Activated naive CD8-positive, alpha-beta T cell treated with anti-CD3 and anti-CD28 coated beads, Interleukin-2, amount 10 ng/mL, durations not matched to agents 7 days and 5 days (primary cell): Measurements from ENCODE around the gene MUC2. TPM values are rescaled to one million over a fixed set of nuclear protein-coding genes. Genes with fewer than 3 reads are reported as not detected.

ENCODE experiments used
- ATAC-seq: fragments of 150-1000 bp; cut with Tn5 transposase; one replicate; pipeline ENCODE4 v1.10.0; 2021; ENCODE audit warnings: low read depth, moderate library complexity
- POLR2A ChIA-PET: fragments of 350-600 bp; sonication (Branson Sonifier 250); formaldehyde crosslinking; loops from one replicate; lab custom pipeline; 2021; ENCODE audit warnings: antibody characterized with exemption; lab: Charles Lee
- DNase-seq: peaks from one replicate; pipeline ENCODE4 v3.0.0; 2021
- H3K27ac Mint-ChIP-seq: one replicate; pipeline ENCODE4 v1.8.0; 2022; ENCODE audit warnings: mild to moderate bottlenecking, mixed read lengths
- H3K27me3 Mint-ChIP-seq: one replicate; pipeline ENCODE4 v1.8.0; 2022; ENCODE audit warnings: mild to moderate bottlenecking, moderate library complexity, mixed read lengths
- H3K36me3 Mint-ChIP-seq: one replicate; pipeline ENCODE4 v1.8.0; 2021; ENCODE audit warnings: mild to moderate bottlenecking, mixed read lengths
- H3K4me1 Mint-ChIP-seq: one replicate; pipeline ENCODE4 v1.8.0; 2021; ENCODE audit warnings: mixed read lengths
- H3K4me3 Mint-ChIP-seq: one replicate; pipeline ENCODE4 v1.8.0; 2022; ENCODE audit warnings: mild to moderate bottlenecking, moderate library complexity, mixed read lengths
- H3K9me3 Mint-ChIP-seq: one replicate; pipeline ENCODE4 v1.8.0; 2021; ENCODE audit warnings: mixed read lengths
- total RNA-seq, 2 experiments: library from RNA; stranded (reverse); gene quantifications; one replicate each; pipeline ENCODE4 v1.2.3, GENCODE V29; 2021

Gene MUC2
- total RNA-seq, 2 experiments from 2014 or later = not detected

- H3K27ac Mint-ChIP-seq = no peak overlapping the region
- peaks cover 9% of the 10 kb centered on the region for H3K9me3 Mint-ChIP-seq
- no peak for ATAC-seq
- no peaks in the 10 kb centered on the region for H3K4me1 Mint-ChIP-seq
- no peaks in the 10 kb centered on the region for H3K27me3 Mint-ChIP-seq
- no peaks in the 10 kb centered on the region for H3K36me3 Mint-ChIP-seq
- H3K4me3 Mint-ChIP-seq = no peak overlapping the region
- POLR2A ChIA-PET = no interaction called here
- peak; percentile 22 for DNase-seq
Measured at GRCh38 chr11:1087279-1087960, 12.7 kb downstream of the MUC2 start.

- Mint-ChIP-seq H3K27ac (no peak overlapping the region), H3K9me3 (peaks cover 9% of the 10 kb centered on the region), H3K36me3 (no peaks in the 10 kb centered on the region), H3K4me3 (no peak overlapping the region), H3K4me1 (no peaks in the 10 kb centered on the region), H3K27me3 (no peaks in the 10 kb centered on the region)
- POLR2A ChIA-PET = interaction anchor here (0.6 kb wide), 1 partner anchor 237 kb away, joined by 4 read pairs; no protein-coding TSS in a partner anchor
- peak; percentile 16 for DNase-seq
- no peak for ATAC-seq
Measured at GRCh38 chr11:1087961-1088926, 13.6 kb downstream of the MUC2 start.

GRCh38 chr11:1088927-1089737 is 14.5 kb downstream of the MUC2 start:
- no peaks in the 10 kb centered on the region for H3K36me3 Mint-ChIP-seq
- H3K9me3 Mint-ChIP-seq = peaks cover 9% of the 10 kb centered on the region
- ATAC-seq (no peak), DNase-seq (peak; percentile 11)
- H3K4me1 Mint-ChIP-seq = no peaks in the 10 kb centered on the region
- H3K4me3 Mint-ChIP-seq = no peak overlapping the region
- POLR2A ChIA-PET = interaction anchor here (0.6 kb wide), 1 partner anchor 236 kb away, joined by 4 read pairs; no protein-coding TSS in a partner anchor
- no peaks in the 10 kb centered on the region for H3K27me3 Mint-ChIP-seq
- H3K27ac Mint-ChIP-seq = no peak overlapping the region

GRCh38 chr11:1089738-1090599 is 15.3 kb downstream of the MUC2 start:
- DNase-seq (no peak), ATAC-seq (no peak)
- H3K9me3 Mint-ChIP-seq = peaks cover 10% of the 10 kb centered on the region
- H3K27ac Mint-ChIP-seq = no peak overlapping the region
- POLR2A ChIA-PET = no interaction called here
- no peak overlapping the region for H3K4me3 Mint-ChIP-seq
- H3K36me3 Mint-ChIP-seq = no peaks in the 10 kb centered on the region
- H3K4me1 Mint-ChIP-seq = no peaks in the 10 kb centered on the region
- H3K27me3 Mint-ChIP-seq = no peaks in the 10 kb centered on the region

GRCh38 chr11:1090600-1091331 is 16.1 kb downstream of the MUC2 start:
- Mint-ChIP-seq H3K4me3 (no peak overlapping the region), H3K27ac (no peak overlapping the region), H3K4me1 (no peaks in the 10 kb centered on the region), H3K36me3 (no peaks in the 10 kb centered on the region), H3K9me3 (peaks cover 14% of the 10 kb centered on the region), H3K27me3 (no peaks in the 10 kb centered on the region)
- DNase-seq (no peak), ATAC-seq (no peak)
- POLR2A ChIA-PET = no interaction called here

GRCh38 chr11:1091332-1092083 is 16.8 kb downstream of the MUC2 start:
- DNase-seq = no peak
- peaks cover 17% of the 10 kb centered on the region for H3K9me3 Mint-ChIP-seq
- H3K4me3 Mint-ChIP-seq = no peak overlapping the region
- H3K27ac Mint-ChIP-seq = no peak overlapping the region
- POLR2A ChIA-PET = no interaction called here
- H3K36me3 Mint-ChIP-seq = no peaks in the 10 kb centered on the region
- no peaks in the 10 kb centered on the region for H3K4me1 Mint-ChIP-seq
- H3K27me3 Mint-ChIP-seq = no peaks in the 10 kb centered on the region
- no peak for ATAC-seq

GRCh38 chr11:1092145-1092670 is 17.5 kb downstream of the MUC2 start:
- H3K27me3 Mint-ChIP-seq = no peaks in the 10 kb centered on the region
- POLR2A ChIA-PET = no interaction called here
- no peaks in the 10 kb centered on the region for H3K36me3 Mint-ChIP-seq

GRCh38 chr11:1092919-1093318 is 18.2 kb downstream of the MUC2 start:
- Mint-ChIP-seq H3K27me3 (no peaks in the 10 kb centered on the region), H3K27ac (no peak overlapping the region), H3K4me1 (no peaks in the 10 kb centered on the region), H3K4me3 (no peak overlapping the region), H3K36me3 (no peaks in the 10 kb centered on the region), H3K9me3 (peaks cover 17% of the 10 kb centered on the region)
- ATAC-seq (no peak), DNase-seq (no peak)
- POLR2A ChIA-PET = no interaction called here

More at GRCh38 chr11:1092145-1092670, 17.5 kb downstream of the MUC2 start:
- no peak overlapping the region for H3K4me3 Mint-ChIP-seq
- DNase-seq (no peak), ATAC-seq (no peak)
- no peaks in the 10 kb centered on the region for H3K4me1 Mint-ChIP-seq
- peaks cover 17% of the 10 kb centered on the region for H3K9me3 Mint-ChIP-seq
- H3K27ac Mint-ChIP-seq = no peak overlapping the region

GRCh38 chr11:1099519-1100355 is 25.1 kb downstream of the MUC2 start:
- no peaks in the 10 kb centered on the region for H3K36me3 Mint-ChIP-seq
- no peak for DNase-seq
- POLR2A ChIA-PET = no interaction called here

GRCh38 chr11:1100417-1101245 is 26.0 kb downstream of the MUC2 start:
- POLR2A ChIA-PET = no interaction called here
- Mint-ChIP-seq H3K36me3 (no peaks in the 10 kb centered on the region), H3K4me1 (no peaks in the 10 kb centered on the region), H3K27ac (no peak overlapping the region), H3K4me3 (no peak overlapping the region), H3K27me3 (no peaks in the 10 kb centered on the region), H3K9me3 (peaks cover 4% of the 10 kb centered on the region)
- no peak for ATAC-seq
- no peak for DNase-seq

More at GRCh38 chr11:1099519-1100355, 25.1 kb downstream of the MUC2 start:
- Mint-ChIP-seq H3K27me3 (no peaks in the 10 kb centered on the region), H3K27ac (no peak overlapping the region), H3K4me3 (no peak overlapping the region), H3K4me1 (no peaks in the 10 kb centered on the region), H3K9me3 (peaks cover 10% of the 10 kb centered on the region)
- ATAC-seq = no peak
